ENCODE measurements around the gene RND2. TPM values are rescaled to one million over a fixed set of nuclear protein-coding genes. Genes with fewer than 3 reads are reported as not detected.
A peak's percentile ranks its signal among the peaks of the same experiment; 100 is the strongest.

RND2 gene
- total and polyA plus RNA-seq, 9 of the 15 experiments (the other 6 are each of a cell fraction or from before 2014, with no cell fraction given), result 0.15 to 1.9 (median 0.98) TPM

DNA sequence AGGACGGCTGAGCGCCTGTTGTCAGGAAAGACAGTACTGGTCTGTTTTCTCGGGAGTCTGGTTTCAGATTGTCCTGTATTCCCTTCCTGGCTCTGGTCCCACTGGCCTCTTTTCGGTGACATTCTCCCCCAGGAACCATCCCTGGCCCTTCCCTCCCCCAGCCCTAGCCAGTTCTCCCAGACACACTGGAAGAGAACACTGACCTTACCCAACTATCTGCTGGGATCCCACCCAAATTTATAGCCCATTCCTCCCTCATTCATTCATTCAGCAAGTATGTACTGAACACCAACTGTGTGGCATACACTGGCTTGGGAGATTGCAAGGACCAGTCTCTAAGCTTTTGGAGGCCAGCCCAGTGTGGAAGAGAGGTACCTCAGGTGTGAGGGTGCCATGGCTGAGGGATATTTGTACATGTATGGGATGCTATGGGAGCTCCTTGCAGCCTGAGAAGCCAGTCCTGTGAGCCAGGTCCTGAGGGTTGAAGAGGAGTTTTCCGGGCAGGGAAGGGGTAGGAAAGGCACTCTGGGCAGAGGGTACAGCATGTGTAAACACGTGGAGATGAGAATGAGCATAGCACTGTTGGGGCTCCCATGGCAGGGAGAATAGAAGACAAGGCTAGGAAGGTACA, 5.2 kb downstream of the RND2 start:
- H3K4me2 ChIP-seq (ENCODE audit: insufficient read depth, low read length), result no peak overlapping the region
- H3K9me1 ChIP-seq (ENCODE audit: control insufficient read depth, insufficient read depth, low read length), result no peaks in the 10 kb centered on the region
- DNase-seq (ENCODE audit: extremely low read depth in 1 of 4, low spot score in 3 of 4), result no peak
- no peaks in the 10 kb centered on the region for H3K27me3 ChIP-seq (ENCODE audit: control insufficient read depth in 2 of 2, insufficient read depth in 2 of 2, low read length in 2 of 2)
- no peaks in the 10 kb centered on the region for H3K79me2 ChIP-seq (ENCODE audit: control insufficient read depth, insufficient read depth, low read length)
- BruUV-seq (replicated peaks), result no TSS peak
- H4K20me1 ChIP-seq (replicated peaks; ENCODE audit: control insufficient read depth, insufficient read depth, low read length), result no peaks in the 10 kb centered on the region
- in situ Hi-C loops (cut with MboI), result no loop called here
- ChIA-PET POLR2A (interaction anchor here (0.7 to 1.8 kb wide), 3 partner anchors 12 to 34 kb away, joined by 3 to 7 read pairs (median 6); partner anchors contain the start of gene RPL27), CTCF (ENCODE audit: low intra/inter-chr PET ratio) (no interaction called here)
- WGBS (ENCODE audit: insufficient coverage, low coverage, missing lambda C conversion rate), result 32% methylated on average over 6 of the region's 6 CpGs
- H3K4me3 ChIP-seq, result no peak overlapping the region
- TF ChIP-seq MBD2 (IDR thresholded peaks at IDR 0.05; ENCODE audit: borderline replicate concordance, low read depth), result no peak
- TF ChIP-seq BACH1 (tag; IDR thresholded peaks at IDR 0.05), result no peak
- peak; percentile 11 for FAIRE-seq
- no peak for ATAC-seq
- intact Hi-C loops (cut with micrococcal nuclease), result no loop called here
- peak overlapping the region in 1 of 2 experiments; percentile 24; a peak in 1 of 4 replicates for H3K9ac ChIP-seq (ENCODE audit: insufficient read depth in 1 of 2, low read depth in 2 of 2, low read length in 2 of 2)
- no peaks in the 10 kb centered on the region for H3K36me3 ChIP-seq (ENCODE audit: control insufficient read depth, insufficient read depth, low read length)
- H3K9me3 ChIP-seq (replicated peaks; ENCODE audit: control insufficient read depth, insufficient read depth, low read depth, low read length), result no peaks in the 10 kb centered on the region
- H3K4me1 ChIP-seq (replicated peaks in 1 of 2; ENCODE audit: control insufficient read depth in 2 of 2, insufficient read depth in 2 of 2, low read length in 2 of 2), result peaks cover 5 to 26% of the 10 kb centered on the region in 2 experiments
- H2AFZ ChIP-seq (ENCODE audit: low read depth, low read length), result no peak overlapping the region
- H3K27ac ChIP-seq (ENCODE audit: extremely low read depth, low read depth, low read length), result no peak overlapping the region

DNA sequence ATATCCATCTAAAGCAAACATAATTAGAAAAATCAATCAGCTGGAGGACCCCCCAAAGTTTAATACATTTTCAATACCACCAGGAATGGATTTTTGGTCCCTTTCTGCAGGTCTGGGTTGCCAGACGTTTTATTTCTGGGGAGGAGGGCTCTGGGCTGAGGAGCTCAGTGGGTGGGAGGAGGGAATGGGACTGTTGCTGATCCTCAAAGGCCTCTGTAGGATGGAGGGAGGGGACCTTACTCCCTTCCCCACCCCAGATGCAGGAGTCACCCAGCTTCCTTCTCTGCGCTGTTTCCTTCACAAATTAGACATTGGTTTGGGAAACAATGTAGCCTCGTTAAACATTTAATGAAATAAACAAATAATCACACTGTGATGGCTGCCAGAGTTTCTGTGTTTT, 6.6 kb downstream of the RND2 start:
- ChIA-PET POLR2A (interaction anchor here (0.6 to 1.8 kb wide), 6 partner anchors 8 to 284 kb away, joined by 3 to 7 read pairs (median 3); no protein-coding TSS in a partner anchor), CTCF (ENCODE audit: low intra/inter-chr PET ratio) (no interaction called here)
- in situ Hi-C loops (cut with MboI) (no loop called here), intact Hi-C loops (cut with micrococcal nuclease) (no loop called here)
- Histone ChIP-seq H3K36me3 (ENCODE audit: control insufficient read depth, insufficient read depth, low read length) (no peaks in the 10 kb centered on the region), H2AFZ (ENCODE audit: low read depth, low read length) (no peak overlapping the region), H3K27ac (ENCODE audit: extremely low read depth, low read depth, low read length) (no peak overlapping the region), H3K79me2 (ENCODE audit: control insufficient read depth, insufficient read depth, low read length) (no peaks in the 10 kb centered on the region), H4K20me1 (replicated peaks; ENCODE audit: control insufficient read depth, insufficient read depth, low read length) (no peaks in the 10 kb centered on the region), H3K4me2 (ENCODE audit: insufficient read depth, low read length) (no peak overlapping the region), H3K9me1 (ENCODE audit: control insufficient read depth, insufficient read depth, low read length) (no peaks in the 10 kb centered on the region), H3K4me3 (no peak overlapping the region), H3K27me3 (ENCODE audit: control insufficient read depth in 2 of 2, insufficient read depth in 2 of 2, low read length in 2 of 2) (no peaks in the 10 kb centered on the region), H3K9me3 (replicated peaks; ENCODE audit: control insufficient read depth, insufficient read depth, low read depth, low read length) (no peaks in the 10 kb centered on the region), H3K9ac (ENCODE audit: insufficient read depth in 1 of 2, low read depth in 2 of 2, low read length in 2 of 2) (no peak overlapping the region), H3K4me1 (replicated peaks in 1 of 2; ENCODE audit: control insufficient read depth in 2 of 2, insufficient read depth in 2 of 2, low read length in 2 of 2) (peaks cover 5 to 18% of the 10 kb centered on the region in 2 experiments; a peak in 4 of 5 replicates)
- WGBS (ENCODE audit: insufficient coverage, low coverage, missing lambda C conversion rate), result 37% methylated on average over 3 of the region's 3 CpGs
- DNase-seq (ENCODE audit: extremely low read depth in 1 of 4, low spot score in 3 of 4) (no peak), FAIRE-seq (no peak), ATAC-seq (no peak)
- TF ChIP-seq BRCA1 (IDR thresholded peaks at IDR 0.05) (no peak), BRCA1 (CRISPR knock-in tag; IDR thresholded peaks at IDR 0.05) (no peak)
- TF ChIP-seq, protein P1, sequence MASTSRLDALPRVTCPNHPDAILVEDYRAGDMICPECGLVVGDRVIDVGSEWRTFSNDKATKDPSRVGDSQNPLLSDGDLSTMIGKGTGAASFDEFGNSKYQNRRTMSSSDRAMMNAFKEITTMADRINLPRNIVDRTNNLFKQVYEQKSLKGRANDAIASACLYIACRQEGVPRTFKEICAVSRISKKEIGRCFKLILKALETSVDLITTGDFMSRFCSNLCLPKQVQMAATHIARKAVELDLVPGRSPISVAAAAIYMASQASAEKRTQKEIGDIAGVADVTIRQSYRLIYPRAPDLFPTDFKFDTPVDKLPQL (IDR thresholded peaks at IDR 0.05; ENCODE audit: extremely low read depth, insufficient read length), result no peak
- TF ChIP-seq, protein P2, sequence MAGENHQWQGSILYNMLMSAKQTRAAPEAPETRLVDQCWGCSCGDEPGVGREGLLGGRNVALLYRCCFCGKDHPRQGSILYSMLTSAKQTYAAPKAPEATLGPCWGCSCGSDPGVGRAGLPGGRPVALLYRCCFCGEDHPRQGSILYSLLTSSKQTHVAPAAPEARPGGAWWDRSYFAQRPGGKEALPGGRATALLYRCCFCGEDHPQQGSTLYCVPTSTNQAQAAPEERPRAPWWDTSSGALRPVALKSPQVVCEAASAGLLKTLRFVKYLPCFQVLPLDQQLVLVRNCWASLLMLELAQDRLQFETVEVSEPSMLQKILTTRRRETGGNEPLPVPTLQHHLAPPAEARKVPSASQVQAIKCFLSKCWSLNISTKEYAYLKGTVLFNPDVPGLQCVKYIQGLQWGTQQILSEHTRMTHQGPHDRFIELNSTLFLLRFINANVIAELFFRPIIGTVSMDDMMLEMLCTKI (IDR thresholded peaks at IDR 0.05; ENCODE audit: partially characterized antibody), result no peak
- TF ChIP-seq, protein P3, sequence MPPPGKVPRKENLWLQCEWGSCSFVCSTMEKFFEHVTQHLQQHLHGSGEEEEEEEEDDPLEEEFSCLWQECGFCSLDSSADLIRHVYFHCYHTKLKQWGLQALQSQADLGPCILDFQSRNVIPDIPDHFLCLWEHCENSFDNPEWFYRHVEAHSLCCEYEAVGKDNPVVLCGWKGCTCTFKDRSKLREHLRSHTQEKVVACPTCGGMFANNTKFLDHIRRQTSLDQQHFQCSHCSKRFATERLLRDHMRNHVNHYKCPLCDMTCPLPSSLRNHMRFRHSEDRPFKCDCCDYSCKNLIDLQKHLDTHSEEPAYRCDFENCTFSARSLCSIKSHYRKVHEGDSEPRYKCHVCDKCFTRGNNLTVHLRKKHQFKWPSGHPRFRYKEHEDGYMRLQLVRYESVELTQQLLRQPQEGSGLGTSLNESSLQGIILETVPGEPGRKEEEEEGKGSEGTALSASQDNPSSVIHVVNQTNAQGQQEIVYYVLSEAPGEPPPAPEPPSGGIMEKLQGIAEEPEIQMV (tag; conservative IDR thresholded peaks at IDR 0.05; ENCODE audit: low read depth), result no peak
- BruUV-seq (replicated peaks), result no TSS peak

Data from K562 (cell line).